ENCODE results near the gene PI4KB.

The PI4KB gene

DNA sequence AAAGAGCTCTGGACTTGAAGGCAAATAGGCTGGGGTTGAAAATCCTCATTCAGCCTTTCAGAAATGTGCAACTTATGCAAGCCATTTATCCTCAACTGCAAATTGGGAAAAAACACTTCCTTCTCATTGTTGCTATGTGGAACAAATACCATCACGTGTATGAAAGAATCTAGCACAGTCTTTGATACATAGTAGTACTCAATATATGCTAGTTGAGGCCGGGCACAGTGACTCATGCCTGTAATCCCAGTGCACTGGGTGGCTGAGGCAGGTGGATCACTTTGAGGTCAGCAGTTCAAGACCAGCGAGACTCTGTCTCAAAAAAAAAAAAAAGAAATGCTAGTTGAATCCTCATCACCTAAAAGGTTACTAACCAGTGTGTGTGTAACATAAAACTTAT, 8.2 kb downstream of the PI4KB start:
- TF ChIP-seq, protein P1, sequence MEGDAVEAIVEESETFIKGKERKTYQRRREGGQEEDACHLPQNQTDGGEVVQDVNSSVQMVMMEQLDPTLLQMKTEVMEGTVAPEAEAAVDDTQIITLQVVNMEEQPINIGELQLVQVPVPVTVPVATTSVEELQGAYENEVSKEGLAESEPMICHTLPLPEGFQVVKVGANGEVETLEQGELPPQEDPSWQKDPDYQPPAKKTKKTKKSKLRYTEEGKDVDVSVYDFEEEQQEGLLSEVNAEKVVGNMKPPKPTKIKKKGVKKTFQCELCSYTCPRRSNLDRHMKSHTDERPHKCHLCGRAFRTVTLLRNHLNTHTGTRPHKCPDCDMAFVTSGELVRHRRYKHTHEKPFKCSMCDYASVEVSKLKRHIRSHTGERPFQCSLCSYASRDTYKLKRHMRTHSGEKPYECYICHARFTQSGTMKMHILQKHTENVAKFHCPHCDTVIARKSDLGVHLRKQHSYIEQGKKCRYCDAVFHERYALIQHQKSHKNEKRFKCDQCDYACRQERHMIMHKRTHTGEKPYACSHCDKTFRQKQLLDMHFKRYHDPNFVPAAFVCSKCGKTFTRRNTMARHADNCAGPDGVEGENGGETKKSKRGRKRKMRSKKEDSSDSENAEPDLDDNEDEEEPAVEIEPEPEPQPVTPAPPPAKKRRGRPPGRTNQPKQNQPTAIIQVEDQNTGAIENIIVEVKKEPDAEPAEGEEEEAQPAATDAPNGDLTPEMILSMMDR (conservative IDR thresholded peaks at IDR 0.05; ENCODE audit: control insufficient read depth, insufficient read depth, low read depth, low read length) = no peak
- no peak for DNase-seq (ENCODE audit: low read depth)
- no peak overlapping the region for H3K4me3 ChIP-seq (ENCODE audit: control insufficient read depth, low read depth, low read length)

DNA sequence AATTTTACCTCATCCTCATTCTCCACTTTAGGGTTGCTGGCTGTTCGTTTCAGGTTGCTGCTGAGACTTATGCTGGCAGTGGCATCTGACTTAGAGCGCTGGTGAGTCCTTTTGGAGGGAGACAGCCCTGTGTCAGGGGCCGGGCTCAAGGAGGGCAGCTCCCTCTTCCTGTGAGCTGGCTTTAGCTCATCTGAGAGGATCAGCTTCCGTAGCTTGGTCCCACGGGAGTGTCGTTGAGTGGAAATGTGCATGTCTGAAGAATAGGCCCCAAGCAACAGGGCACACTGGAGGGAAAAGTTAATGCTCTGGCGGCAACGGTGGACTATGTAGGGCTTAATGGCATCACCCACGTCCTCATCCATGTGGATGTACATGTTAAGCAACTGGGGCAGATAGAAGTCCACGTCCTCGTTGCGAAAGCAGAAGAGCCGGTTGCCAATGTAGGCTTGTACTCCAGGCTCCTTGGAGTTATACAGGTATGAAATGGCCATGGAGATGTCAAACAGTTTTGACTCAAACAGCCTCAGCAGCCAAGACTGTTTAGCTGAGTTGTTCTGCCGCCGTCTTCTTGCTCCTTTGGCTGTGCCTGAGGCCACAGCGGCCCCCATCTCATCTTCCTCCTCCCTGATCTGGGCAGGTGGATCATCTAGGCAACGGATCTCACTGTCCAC, 11.5 kb downstream of the PI4KB start:
- DNase-seq (ENCODE audit: low read depth) = no peak
- TF ChIP-seq, protein P1 (conservative IDR thresholded peaks at IDR 0.05; ENCODE audit: control insufficient read depth, insufficient read depth, low read depth, low read length) = no peak
- H3K4me3 ChIP-seq (ENCODE audit: control insufficient read depth, low read depth, low read length) = no peak overlapping the region

DNA sequence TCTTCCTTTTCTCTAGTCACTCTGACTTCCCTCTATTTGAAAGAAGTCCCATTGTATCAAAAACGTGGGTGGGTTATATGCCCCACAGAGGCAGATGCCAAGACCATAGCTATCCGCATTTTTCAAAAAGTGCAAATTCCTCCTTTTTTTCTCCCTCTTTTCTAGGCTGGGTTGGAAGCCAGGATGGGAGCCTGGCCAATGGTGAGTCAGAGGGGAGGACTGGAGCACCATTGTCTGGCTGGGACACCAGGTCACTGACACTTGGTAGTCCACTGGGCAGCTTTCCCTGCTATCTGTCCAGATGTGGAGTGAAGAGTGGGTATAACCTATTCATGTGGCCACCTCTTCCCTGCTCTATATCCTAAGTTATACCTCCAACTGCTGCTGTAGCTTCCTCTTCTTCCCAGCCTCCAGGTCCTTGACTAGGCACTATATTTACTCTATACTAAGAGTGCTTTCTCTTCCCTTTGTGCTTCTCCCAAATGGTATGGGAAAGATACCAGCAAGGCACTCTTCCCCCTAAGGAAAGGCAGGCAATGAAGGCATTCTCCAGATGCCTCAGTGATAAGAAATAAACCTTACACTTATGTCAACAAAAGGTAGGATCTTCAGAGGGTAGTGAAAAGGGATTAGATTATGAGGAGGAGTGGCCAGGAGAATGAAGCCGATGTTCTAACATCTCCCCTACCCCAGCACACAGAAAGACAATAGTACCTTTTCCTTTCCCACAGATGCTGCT, 12.9 kb downstream of the PI4KB start:
- H3K4me3 ChIP-seq (ENCODE audit: control insufficient read depth, low read depth, low read length) = no peak overlapping the region
- TF ChIP-seq, protein P1 (conservative IDR thresholded peaks at IDR 0.05; ENCODE audit: control insufficient read depth, insufficient read depth, low read depth, low read length) = no peak
- peak; percentile 91 for DNase-seq (ENCODE audit: low read depth)

DNA sequence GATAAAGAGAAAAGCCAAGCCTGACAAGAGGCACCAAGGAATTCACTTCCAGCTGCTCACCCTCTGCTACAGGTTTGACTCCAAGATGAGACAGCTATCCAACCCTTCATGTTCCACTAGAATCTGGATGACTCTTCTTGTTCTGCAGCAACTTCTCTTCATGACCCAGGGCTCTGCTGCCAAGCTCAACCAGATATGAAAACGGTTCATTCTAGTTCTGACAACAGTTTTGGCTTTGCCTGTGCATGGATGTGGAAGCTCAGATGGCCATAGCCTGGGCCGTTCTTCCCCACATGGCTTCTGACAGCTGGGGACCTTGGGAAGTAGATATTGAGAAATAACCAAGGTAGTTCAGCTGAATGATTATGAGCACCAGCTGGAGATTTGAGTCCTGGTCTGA, 13.7 kb downstream of the PI4KB start:
- no peak overlapping the region for H3K4me3 ChIP-seq (ENCODE audit: control insufficient read depth, low read depth, low read length)
- TF ChIP-seq, protein P1 (conservative IDR thresholded peaks at IDR 0.05; ENCODE audit: control insufficient read depth, insufficient read depth, low read depth, low read length) = no peak

DNA sequence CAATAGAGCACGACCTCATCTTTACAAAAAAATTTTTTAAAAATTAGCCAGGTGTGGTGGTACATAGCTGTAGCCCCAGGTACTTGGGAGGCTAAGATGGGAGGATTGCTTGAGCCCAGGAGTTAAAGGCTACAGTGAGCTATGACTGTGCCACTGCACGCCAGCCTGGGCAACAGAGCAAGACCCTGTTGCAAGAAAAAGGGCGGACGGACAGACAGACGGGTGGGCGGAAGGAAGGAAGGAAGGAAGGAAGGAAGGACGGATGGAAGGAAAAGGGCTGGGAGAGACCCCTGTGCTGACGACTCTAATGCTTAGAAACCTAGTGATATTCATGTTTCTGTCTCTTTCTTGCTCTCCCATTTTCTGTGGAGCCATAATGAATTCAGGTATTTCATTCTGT, 14.4 kb downstream of the PI4KB start:
- DNase-seq (ENCODE audit: low read depth) = no peak
- no peak overlapping the region for H3K4me3 ChIP-seq (ENCODE audit: control insufficient read depth, low read depth, low read length)
- TF ChIP-seq, protein P1 (conservative IDR thresholded peaks at IDR 0.05; ENCODE audit: control insufficient read depth, insufficient read depth, low read depth, low read length) = no peak

More for the DNA sequence above, 13.7 kb downstream of the PI4KB start:
- no peak for DNase-seq (ENCODE audit: low read depth)

DNA sequence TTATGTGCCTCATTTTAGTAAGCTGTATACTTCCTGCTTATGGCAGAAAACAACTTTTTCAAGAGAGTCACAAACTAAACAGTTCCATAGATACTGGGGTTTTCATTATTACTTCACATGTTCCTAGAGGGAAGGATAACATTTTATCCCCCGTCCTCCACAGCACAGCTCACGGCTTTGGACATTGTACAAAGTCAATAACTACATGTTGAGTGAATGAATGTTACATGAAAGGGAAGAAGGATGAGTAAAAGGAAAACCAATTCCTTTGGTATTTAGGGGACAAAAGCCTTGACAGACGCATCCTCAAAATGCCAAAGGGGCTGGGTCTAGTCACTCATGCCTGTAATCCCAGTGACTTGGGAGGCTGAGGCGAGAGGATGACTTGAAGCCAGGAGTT, 14.8 kb downstream of the PI4KB start:
- DNase-seq (ENCODE audit: low read depth) = peak; percentile 74
- H3K4me3 ChIP-seq (ENCODE audit: control insufficient read depth, low read depth, low read length) = no peak overlapping the region
- TF ChIP-seq, protein P1 (conservative IDR thresholded peaks at IDR 0.05; ENCODE audit: control insufficient read depth, insufficient read depth, low read depth, low read length) = no peak
